ENCODE results near the gene NCAM1.

- TF ChIP-seq CTCF (IDR thresholded peaks at IDR 0.05) = no peak
- no peak for TF ChIP-seq POLR2A (IDR thresholded peaks at IDR 0.05)
These were observed 135.4 kb downstream of the NCAM1 start for GRCh38 chr11:113096648-113097047.

Measured in thyroid gland (tissue), 4 donors.